IMR-90 (cell line): ENCODE data around the gene AKR1C2. TPM values are rescaled to one million over a fixed set of nuclear protein-coding genes. Genes with fewer than 3 reads are reported as not detected.

Experiments used
- ATAC-seq: fragments of 200-7000 bp; cut with Tn5 transposase; 2 replicates; pipeline ENCODE4 v1.9.1; 2020; ENCODE audit warnings: low read depth, mild to moderate bottlenecking, moderate library complexity
- BruUV-seq: library from RNA; stranded (reverse); fragments of 400-500 nt; replicated peaks from 2 replicates; lab custom pipeline; 2021; lab: Mats Ljungman, UMichigan
- CTCF ChIA-PET: fragments of 300-600 bp; formaldehyde crosslinking; extraction: SDS; loops from one replicate; lab custom pipeline; 2021; ENCODE audit warnings: antibody characterized with exemption; lab: Yijun Ruan, JAX
- POLR2A ChIA-PET: fragments of 300-600 bp; sonication (Branson Sonifier 250); formaldehyde crosslinking; loops from one replicate; lab custom pipeline; 2022; ENCODE audit warnings: antibody characterized with exemption; ENCODE audit not compliant: unreplicated experiment; lab: Charles Lee
- DNase-seq: peaks from one replicate; pipeline ENCODE4 v3.0.0; 2013
- H2AFZ ChIP-seq: replicated peaks from 2 replicates; pipeline ENCODE3; 2013; ENCODE audit warnings: low read length, mild to moderate bottlenecking; ENCODE audit not compliant: poor library complexity
- H2AK5ac ChIP-seq: 2 replicates; pipeline ENCODE4 v1.6.1; 2013; ENCODE audit warnings: low read depth, low read length, inconsistent platforms
- H2AK9ac ChIP-seq: replicated peaks from 2 replicates; pipeline ENCODE3; 2013; ENCODE audit warnings: mild to moderate bottlenecking, low read depth, low read length, moderate library complexity; ENCODE audit not compliant: poor library complexity
- H2BK120ac ChIP-seq: 2 replicates; pipeline ENCODE4 v1.6.1; 2013; ENCODE audit warnings: low read depth, low read length, inconsistent platforms
- H2BK15ac ChIP-seq: 3 replicates; pipeline ENCODE4 v1.6.1; 2013; ENCODE audit warnings: low read depth, low read length, inconsistent platforms
- H2BK20ac ChIP-seq: 2 replicates; pipeline ENCODE4 v1.6.1; 2013; ENCODE audit warnings: low read depth, mild to moderate bottlenecking, inconsistent platforms, low read length, moderate library complexity
- H2BK5ac ChIP-seq: 2 replicates; pipeline ENCODE4 v1.6.1; 2013; ENCODE audit warnings: mild to moderate bottlenecking, low read depth, low read length, inconsistent platforms; ENCODE audit not compliant: poor library complexity, severe bottlenecking
- H3K14ac ChIP-seq: replicated peaks from 2 replicates; pipeline ENCODE4 v1.6.1; 2013; ENCODE audit warnings: low read depth, low read length, inconsistent platforms
- H3K18ac ChIP-seq: 2 replicates; pipeline ENCODE4 v1.6.1; 2013; ENCODE audit warnings: low read depth, low read length, control low read depth
- H3K23ac ChIP-seq: 2 replicates; pipeline ENCODE4 v1.6.1; 2013; ENCODE audit warnings: low read depth, low read length, inconsistent platforms
- H3K27ac ChIP-seq: 2 replicates; pipeline ENCODE4 v1.5.1; 2013; ENCODE audit warnings: mild to moderate bottlenecking, control low read depth, low read length; ENCODE audit not compliant: insufficient read depth
- H3K27me3 ChIP-seq: 2 replicates; pipeline ENCODE4 v1.6.1; 2013; ENCODE audit warnings: low read length; ENCODE audit not compliant: control insufficient read depth, insufficient read depth
- H3K36me3 ChIP-seq: 2 replicates; pipeline ENCODE4 v1.6.1; 2013; ENCODE audit warnings: low read length, mixed read lengths; ENCODE audit not compliant: control insufficient read depth, insufficient read depth
- H3K4ac ChIP-seq: 2 replicates; pipeline ENCODE4 v1.6.1; 2013; ENCODE audit warnings: low read depth, low read length, inconsistent platforms
- H3K4me1 ChIP-seq: 2 replicates; pipeline ENCODE4 v1.6.1; 2013; ENCODE audit warnings: low read length, mixed read lengths; ENCODE audit not compliant: control insufficient read depth, insufficient read depth
- H3K4me2 ChIP-seq: 2 replicates; pipeline ENCODE4 v1.6.1; 2013; ENCODE audit warnings: low read depth, mild to moderate bottlenecking, control low read depth, low read length, moderate library complexity
- H3K4me3 ChIP-seq: 2 replicates; pipeline ENCODE4 v1.5.1; 2013; ENCODE audit warnings: low read depth, mild to moderate bottlenecking, control low read depth, low read length, moderate library complexity; ENCODE audit not compliant: insufficient read depth
- H3K56ac ChIP-seq: 2 replicates; pipeline ENCODE4 v1.6.1; 2013; ENCODE audit warnings: low read length, inconsistent platforms; ENCODE audit not compliant: insufficient read depth; ENCODE audit errors: extremely low read depth
- H3K79me1 ChIP-seq, 2 experiments: 2 replicates each; pipeline ENCODE4 v1.6.1; 2013; ENCODE audit warnings: low read length in 2 of 2, inconsistent platforms in 1 of 2, low read depth in 1 of 2
- H3K9ac ChIP-seq: 2 replicates; pipeline ENCODE4 v1.6.1; 2013; ENCODE audit warnings: low read depth, low read length, control low read depth
- H3K9me1 ChIP-seq: 2 replicates; pipeline ENCODE4 v1.6.1; 2013; ENCODE audit warnings: low read length, inconsistent platforms; ENCODE audit not compliant: insufficient read depth
- H3K9me3 ChIP-seq: 2 replicates; pipeline ENCODE4 v1.6.1; 2013; ENCODE audit warnings: low read length; ENCODE audit not compliant: control insufficient read depth, insufficient read depth
- H4K20me1 ChIP-seq: 2 replicates; pipeline ENCODE4 v1.6.1; 2013; ENCODE audit warnings: low read length, inconsistent platforms; ENCODE audit not compliant: insufficient read depth
- H4K5ac ChIP-seq: 2 replicates; pipeline ENCODE4 v1.6.1; 2013; ENCODE audit warnings: mild to moderate bottlenecking, low read depth, low read length, control low read depth
- H4K8ac ChIP-seq, 2 experiments: 2 replicates each; pipeline ENCODE4 v1.6.1; 2013; ENCODE audit warnings: low read depth in 2 of 2, low read length in 2 of 2, control low read depth in 1 of 2, inconsistent platforms in 1 of 2
- H4K91ac ChIP-seq: 2 replicates; pipeline ENCODE4 v1.6.1; 2013; ENCODE audit warnings: low read depth, low read length, inconsistent platforms; ENCODE audit not compliant: insufficient read depth
- BHLHE40 ChIP-seq: fragments of 150-350 bp; IDR thresholded peaks from 2 replicates; pipeline ENCODE4 v1.6.1; 2016; ENCODE audit warnings: mild to moderate bottlenecking, low read depth, low read length
- CEBPB ChIP-seq: IDR thresholded peaks from 2 replicates; pipeline ENCODE4 v1.6.1; 2012; ENCODE audit warnings: low read depth, low read length, improper control_type of control experiment
- CHD1 ChIP-seq: IDR thresholded peaks from 2 replicates; pipeline ENCODE4 v1.6.1; 2012; ENCODE audit warnings: low read depth, low read length, improper control_type of control experiment
- CTCF ChIP-seq: conservative IDR thresholded peaks from 2 replicates; pipeline ENCODE4 v1.5.1; 2012; ENCODE audit warnings: mild to moderate bottlenecking, low read depth, low read length, improper control_type of control experiment
- ELK1 ChIP-seq: fragments of 150-350 bp; IDR thresholded peaks from 2 replicates; pipeline ENCODE4 v1.6.1; 2016; ENCODE audit warnings: low read depth, mild to moderate bottlenecking, low read length, moderate library complexity, borderline replicate concordance
- FOS ChIP-seq: fragments of 150-350 bp; IDR thresholded peaks from 2 replicates; pipeline ENCODE4 v1.6.1; 2016; ENCODE audit warnings: low read depth, low read length
- MAFK ChIP-seq: IDR thresholded peaks from 2 replicates; pipeline ENCODE4 v1.6.1; 2012; ENCODE audit warnings: low read depth, low read length, improper control_type of control experiment
- MAZ ChIP-seq: IDR thresholded peaks from 2 replicates; pipeline ENCODE4 v1.6.1; 2012; ENCODE audit warnings: low read depth, mild to moderate bottlenecking, low read length, improper control_type of control experiment, moderate library complexity, borderline replicate concordance
- MXI1 ChIP-seq: IDR thresholded peaks from 2 replicates; pipeline ENCODE4 v1.6.1; 2012; ENCODE audit warnings: low read depth, mild to moderate bottlenecking, low read length, moderate library complexity, borderline replicate concordance
- NFE2L2 ChIP-seq: fragments of 150-350 bp; IDR thresholded peaks from 2 replicates; pipeline ENCODE4 v1.6.1; 2016; ENCODE audit warnings: low read depth, mild to moderate bottlenecking, low read length
- POLR2A ChIP-seq: IDR thresholded peaks from 2 replicates; pipeline ENCODE4 v1.6.1; 2012; ENCODE audit warnings: mild to moderate bottlenecking, low read depth, low read length
- RAD21 ChIP-seq: IDR thresholded peaks from 2 replicates; pipeline ENCODE4 v1.6.1; 2012; ENCODE audit warnings: low read length, improper control_type of control experiment
- RCOR1 ChIP-seq: IDR thresholded peaks from 2 replicates; pipeline ENCODE4 v1.6.1; 2012; ENCODE audit warnings: mild to moderate bottlenecking, low read length, improper control_type of control experiment; ENCODE audit not compliant: insufficient replicate concordance
- RFX5 ChIP-seq: IDR thresholded peaks from 2 replicates; pipeline ENCODE4 v1.8.0; 2012; ENCODE audit warnings: low read depth, mild to moderate bottlenecking, low read length, moderate library complexity
- SMC3 ChIP-seq: fragments of 150-350 bp; IDR thresholded peaks from 2 replicates; pipeline ENCODE4 v1.6.1; 2016; ENCODE audit warnings: low read depth, mild to moderate bottlenecking, antibody characterized with exemption, low read length, moderate library complexity
- USF2 ChIP-seq: fragments of 150-350 bp; IDR thresholded peaks from 2 replicates; pipeline ENCODE4 v1.6.1; 2017; ENCODE audit warnings: mild to moderate bottlenecking, antibody characterized with exemption, low read length, low read depth
- WGBS, 2 experiments: methylation state at CpG; one replicate each; pipeline versions ENCODE4 v1.1.5 to v1.1.7; 2013; ENCODE audit warnings: missing lambda C conversion rate in 2 of 2; ENCODE audit not compliant: insufficient read length in 1 of 2; ENCODE audit errors: extremely low coverage in 2 of 2; 5-methylcytosine and 5-hydroxymethylcytosine counted together
- dilution Hi-C: fragments of 300-500 bp; cut with HindIII; formaldehyde crosslinking; loops from one replicate; pipeline ENCODE4 v1.14.3; 2018; ENCODE audit warnings: low sequenced_read_pairs; ENCODE audit not compliant: unreplicated experiment
- in situ Hi-C: fragments of 300-500 bp; cut with MboI; formaldehyde crosslinking; loops from 3 replicates; pipeline ENCODE4 v1.14.3; 2019; ENCODE audit warnings: low sequenced_read_pairs, inconsistent platforms, mixed read lengths
- intact Hi-C: fragments of 100-400 bp; cut with micrococcal nuclease; formaldehyde crosslinking; loops from 2 replicates; pipeline ENCODE4 v1.10.0; 2022
- polyA plus RNA-seq, 3 experiments: library from polyadenylated mRNA; depleted of rRNA; stranded (reverse); fragments of >200 nt; gene quantifications; 2 replicates each; pipeline ENCODE4 v1.2.3, GENCODE V29; 2012; ENCODE audit warnings: low replicate concordance in 1 of 3
- total RNA-seq: library from RNA; depleted of rRNA; stranded (reverse); fragments of >200 nt; gene quantifications from 2 replicates; pipeline ENCODE4 v1.2.3, GENCODE V29; 2012

AKR1C2 gene
- total and polyA plus RNA-seq, 2 of the 4 experiments (the other 2 are of a cell fraction) = 0.36 to 1.0 TPM

GRCh38 chr10:4984971-4985594 lies 18.6 kb downstream of the AKR1C2 start:
- Histone ChIP-seq H3K18ac (no peak overlapping the region), H2BK20ac (no peak overlapping the region), H3K23ac (no peak overlapping the region), H3K14ac (no peak overlapping the region), H3K9me3 (no peaks in the 10 kb centered on the region), H3K4me2 (no peak overlapping the region), H2BK5ac (no peak overlapping the region), H4K20me1 (no peaks in the 10 kb centered on the region), H3K4me1 (peaks cover 4% of the 10 kb centered on the region; the same call in 1 of the 2 replicates), H2BK15ac (no peak overlapping the region), H2AK5ac (no peak overlapping the region), H2AK9ac (no peak overlapping the region), H3K79me1 (no peaks in the 10 kb centered on the region), H3K27ac (no peak overlapping the region), H3K9ac (no peak overlapping the region), H3K9me1 (no peaks in the 10 kb centered on the region), H2BK120ac (no peak overlapping the region), H3K36me3 (no peaks in the 10 kb centered on the region), H4K8ac (no peak overlapping the region), H3K56ac (no peak overlapping the region), H3K4me3 (no peak overlapping the region), H4K5ac (no peak overlapping the region), H3K27me3 (no peaks in the 10 kb centered on the region), H2AFZ (no peak overlapping the region), H3K4ac (no peak overlapping the region), H4K91ac (no peak overlapping the region)
- TF ChIP-seq ELK1 (no peak), RCOR1 (no peak), CEBPB (no peak), POLR2A (no peak), MXI1 (no peak), CHD1 (no peak), NFE2L2 (no peak), FOS (no peak), MAZ (no peak), CTCF (no peak), USF2 (no peak; the same call in 1 of the 2 replicates), SMC3 (no peak), RFX5 (no peak), BHLHE40 (no peak), RAD21 (no peak), MAFK (no peak)
- WGBS, 2 experiments = 47% methylated on average over 3 of the region's 7 CpGs; no CpG with 5 or more reads in 1 of the 2 experiments
- BruUV-seq = no TSS peak
- ATAC-seq (peak; percentile 72), DNase-seq (peak; percentile 2)
- dilution Hi-C loops = no loop called here
- intact Hi-C loops = loop anchor here (1.0 kb wide), 1 partner anchor 109 kb away; the partner anchor contains the start of gene AKR1C3
- in situ Hi-C loops = no loop called here
- CTCF ChIA-PET = interaction anchor here (2.0 kb wide), 1 partner anchor 135 kb away, joined by 7 read pairs; no protein-coding TSS in a partner anchor
- POLR2A ChIA-PET = no interaction called here
